ENCODE results near the gene STAU1.
"Not testable (repeated sequence)": the region's sequence is repeated elsewhere in the genome, so short reads cannot be mapped to it uniquely, and the experiment has no call there.

STAU1 gene

GRCh38 chr20:49184691-49185070 lies 3.5 kb downstream of the STAU1 start:
- Histone ChIP-seq H3K27ac (ENCODE audit: low read depth in 2 of 2, low read length in 2 of 2) (no peak overlapping the region), H3K9ac (ENCODE audit: low read depth in 1 of 2, low read length in 2 of 2) (no peak overlapping the region), H3K9me3 (ENCODE audit: control insufficient read depth in 2 of 2, low read length in 2 of 2) (no peaks in the 10 kb centered on the region), H3K27me3 (ENCODE audit: control insufficient read depth in 2 of 2, insufficient read depth in 2 of 2, low read length in 2 of 2) (no peaks in the 10 kb centered on the region), H3K4me1 (ENCODE audit: control insufficient read depth in 2 of 2, insufficient read depth in 2 of 2, low read length in 2 of 2) (peaks cover 10 to 19% of the 10 kb centered on the region in 2 donors), H3K4me3 (ENCODE audit: low read length in 2 of 2) (no peak overlapping the region), H3K36me3 (ENCODE audit: control insufficient read depth in 2 of 2, insufficient read depth in 2 of 2, low read length in 2 of 2) (no peaks in the 10 kb centered on the region)

GRCh38 chr20:49184084-49184501 lies 4.0 kb downstream of the STAU1 start:
- H3K27me3 ChIP-seq (ENCODE audit: control insufficient read depth in 2 of 2, insufficient read depth in 2 of 2, low read length in 2 of 2); H3K4me3 ChIP-seq (ENCODE audit: low read length in 2 of 2); H3K9ac ChIP-seq (ENCODE audit: low read depth in 1 of 2, low read length in 2 of 2); H3K9me3 ChIP-seq (ENCODE audit: control insufficient read depth in 2 of 2, low read length in 2 of 2); H3K27ac ChIP-seq (ENCODE audit: low read depth in 2 of 2, low read length in 2 of 2); H3K36me3 ChIP-seq (ENCODE audit: control insufficient read depth in 2 of 2, insufficient read depth in 2 of 2, low read length in 2 of 2): not testable (repeated sequence)
- H3K4me1 ChIP-seq (ENCODE audit: control insufficient read depth in 2 of 2, insufficient read depth in 2 of 2, low read length in 2 of 2), result peaks cover 14 to 20% of the 10 kb centered on the region in 2 donors

DNA sequence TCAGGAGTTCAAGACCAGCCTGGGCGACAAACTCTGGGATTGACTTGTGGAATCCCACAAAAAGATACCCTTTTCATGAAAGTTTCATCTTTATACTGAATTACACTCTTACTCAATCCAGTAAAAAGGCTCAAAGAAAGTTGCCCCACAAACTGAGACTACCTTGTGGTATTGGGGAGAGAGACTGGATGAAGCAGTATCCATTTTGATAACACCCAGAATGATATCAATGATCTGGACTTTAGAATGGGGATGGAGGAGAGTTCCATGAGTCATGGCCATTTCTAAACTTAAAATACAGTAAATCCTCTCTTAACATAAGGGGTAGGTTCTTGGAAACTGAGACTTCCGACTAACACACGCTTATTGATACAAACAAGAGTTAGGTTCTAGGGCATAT lies 4.7 kb downstream of the STAU1 start:
- peaks cover 14 to 18% of the 10 kb centered on the region in 2 donors for H3K4me1 ChIP-seq (ENCODE audit: control insufficient read depth in 2 of 2, insufficient read depth in 2 of 2, low read length in 2 of 2)
- H3K9ac ChIP-seq (ENCODE audit: low read depth in 1 of 2, low read length in 2 of 2), result no peak overlapping the region
- H3K27me3 ChIP-seq (ENCODE audit: control insufficient read depth in 2 of 2, insufficient read depth in 2 of 2, low read length in 2 of 2), result no peaks in the 10 kb centered on the region
- no peak overlapping the region for H3K27ac ChIP-seq (ENCODE audit: low read depth in 2 of 2, low read length in 2 of 2)
- no peak overlapping the region for H3K4me3 ChIP-seq (ENCODE audit: low read length in 2 of 2)
- H3K9me3 ChIP-seq (ENCODE audit: control insufficient read depth in 2 of 2, low read length in 2 of 2), result no peaks in the 10 kb centered on the region
- no peaks in the 10 kb centered on the region for H3K36me3 ChIP-seq (ENCODE audit: control insufficient read depth in 2 of 2, insufficient read depth in 2 of 2, low read length in 2 of 2)

- H3K36me3 ChIP-seq (ENCODE audit: control insufficient read depth in 2 of 2, insufficient read depth in 2 of 2, low read length in 2 of 2), result peaks cover 0 to 4% of the 10 kb centered on the region in 2 donors
- no peaks in the 10 kb centered on the region for H3K27me3 ChIP-seq (ENCODE audit: control insufficient read depth in 2 of 2, insufficient read depth in 2 of 2, low read length in 2 of 2)
- no peak overlapping the region for H3K9ac ChIP-seq (ENCODE audit: low read depth in 1 of 2, low read length in 2 of 2)
- no peak overlapping the region for H3K27ac ChIP-seq (ENCODE audit: low read depth in 2 of 2, low read length in 2 of 2)
- H3K4me1 ChIP-seq (ENCODE audit: control insufficient read depth in 2 of 2, insufficient read depth in 2 of 2, low read length in 2 of 2), result peaks cover 9 to 13% of the 10 kb centered on the region in 2 donors
- no peaks in the 10 kb centered on the region for H3K9me3 ChIP-seq (ENCODE audit: control insufficient read depth in 2 of 2, low read length in 2 of 2)
- H3K4me3 ChIP-seq (ENCODE audit: low read length in 2 of 2), result no peak overlapping the region
Measured at GRCh38 chr20:49181265-49181877, 6.8 kb downstream of the STAU1 start.

DNA sequence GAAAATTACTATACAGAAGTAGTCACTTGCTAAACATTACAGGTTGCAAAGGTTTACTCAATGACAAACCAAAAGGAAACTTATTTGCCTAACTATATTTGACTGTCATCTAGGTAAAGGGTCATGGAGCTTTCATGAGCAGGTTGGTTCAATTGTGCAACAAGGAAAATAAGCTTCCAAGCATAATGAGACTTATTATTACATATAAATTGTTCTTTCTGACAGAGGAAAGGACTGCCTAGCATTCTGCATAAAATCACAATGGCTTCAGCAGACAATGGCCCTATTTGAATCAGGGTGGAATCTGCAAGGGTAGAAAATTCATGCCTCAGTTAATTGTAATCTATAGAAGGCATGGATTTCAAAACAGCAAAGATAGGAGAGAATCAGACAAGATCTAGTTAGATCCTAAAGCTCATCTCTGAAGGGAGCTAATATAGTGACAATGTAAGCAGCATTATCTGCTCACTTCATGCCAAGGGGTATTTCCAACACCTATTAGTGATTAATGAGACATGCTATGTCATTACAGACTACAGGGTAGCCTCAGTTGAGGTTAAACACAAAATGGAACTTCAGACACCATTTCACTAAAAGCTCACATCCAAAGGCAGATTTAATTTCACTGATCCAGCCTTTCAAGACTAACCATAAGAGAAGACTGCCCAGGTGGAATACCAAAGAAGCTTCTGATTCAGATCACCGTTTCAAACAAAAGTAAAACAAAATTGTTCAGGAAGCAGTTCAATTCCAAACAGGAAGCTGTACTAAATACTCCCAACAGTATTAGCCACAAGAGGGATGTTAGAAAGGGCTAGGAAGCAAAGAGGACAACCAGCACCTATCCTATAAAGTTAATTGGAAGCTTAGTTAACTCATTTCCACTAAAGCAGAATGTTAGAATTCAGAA lies 8.5 kb downstream of the STAU1 start:
- H3K9ac ChIP-seq (ENCODE audit: low read depth in 1 of 2, low read length in 2 of 2), result no peak overlapping the region
- no peaks in the 10 kb centered on the region for H3K9me3 ChIP-seq (ENCODE audit: control insufficient read depth in 2 of 2, low read length in 2 of 2)
- H3K27ac ChIP-seq (ENCODE audit: low read depth in 2 of 2, low read length in 2 of 2), result peak overlapping the region in 1 of 2 donors; percentile 35
- H3K4me1 ChIP-seq (ENCODE audit: control insufficient read depth in 2 of 2, insufficient read depth in 2 of 2, low read length in 2 of 2), result peaks cover 4 to 7% of the 10 kb centered on the region in 2 donors
- no peaks in the 10 kb centered on the region for H3K27me3 ChIP-seq (ENCODE audit: control insufficient read depth in 2 of 2, insufficient read depth in 2 of 2, low read length in 2 of 2)
- no peak overlapping the region for H3K4me3 ChIP-seq (ENCODE audit: low read length in 2 of 2)
- peaks cover 0 to 4% of the 10 kb centered on the region in 2 donors for H3K36me3 ChIP-seq (ENCODE audit: control insufficient read depth in 2 of 2, insufficient read depth in 2 of 2, low read length in 2 of 2)

DNA sequence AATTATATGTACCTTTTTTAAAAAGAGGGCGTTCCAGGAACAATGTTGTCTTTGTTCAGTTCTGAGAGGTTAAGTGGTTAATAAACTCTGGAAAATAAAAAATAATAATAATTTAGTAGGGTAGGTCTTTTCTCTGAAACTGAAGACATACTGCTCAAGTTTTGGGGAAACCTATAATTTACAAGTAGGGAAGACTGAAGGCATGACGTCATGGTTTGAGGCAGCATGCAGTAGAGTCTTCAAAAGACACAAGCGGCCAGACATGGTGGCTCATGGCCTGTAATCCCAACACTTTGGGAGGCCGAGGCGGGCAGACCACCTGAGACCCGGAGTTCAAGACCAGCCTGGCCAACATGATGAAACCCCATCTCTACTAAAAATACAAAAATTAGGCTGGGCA lies 14.0 kb downstream of the STAU1 start:
- Histone ChIP-seq H3K4me1 (ENCODE audit: control insufficient read depth in 2 of 2, insufficient read depth in 2 of 2, low read length in 2 of 2) (no peaks in the 10 kb centered on the region), H3K9me3 (ENCODE audit: control insufficient read depth in 2 of 2, low read length in 2 of 2) (no peaks in the 10 kb centered on the region), H3K36me3 (ENCODE audit: control insufficient read depth in 2 of 2, insufficient read depth in 2 of 2, low read length in 2 of 2) (peaks cover 10 to 13% of the 10 kb centered on the region in 2 donors), H3K27me3 (ENCODE audit: control insufficient read depth in 2 of 2, insufficient read depth in 2 of 2, low read length in 2 of 2) (no peaks in the 10 kb centered on the region), H3K4me3 (ENCODE audit: low read length in 2 of 2) (no peak overlapping the region), H3K27ac (ENCODE audit: low read depth in 2 of 2, low read length in 2 of 2) (no peak overlapping the region), H3K9ac (ENCODE audit: low read depth in 1 of 2, low read length in 2 of 2) (no peak overlapping the region)

DNA sequence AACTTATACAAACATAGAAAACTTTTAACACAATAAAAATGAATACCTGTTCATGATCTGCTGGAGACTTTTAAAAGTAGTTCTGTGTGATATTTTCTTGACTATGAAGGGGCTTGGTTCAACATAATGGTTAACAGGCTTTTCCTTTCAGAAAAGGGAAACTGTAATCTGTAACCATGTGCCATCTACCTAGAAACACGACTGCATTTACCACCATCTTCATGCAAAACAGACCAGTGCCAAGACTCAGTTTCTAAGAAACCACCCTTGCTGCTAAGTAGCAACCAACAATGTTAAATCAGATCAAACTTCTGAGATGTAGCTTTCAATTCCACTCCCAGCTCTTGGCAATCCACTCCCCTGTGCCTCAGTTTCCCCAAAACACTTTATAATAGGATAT lies 15.7 kb downstream of the STAU1 start:
- no peak overlapping the region for H3K9ac ChIP-seq (ENCODE audit: low read depth in 1 of 2, low read length in 2 of 2)
- no peaks in the 10 kb centered on the region for H3K9me3 ChIP-seq (ENCODE audit: control insufficient read depth in 2 of 2, low read length in 2 of 2)
- peaks cover 2 to 3% of the 10 kb centered on the region in 2 donors for H3K4me1 ChIP-seq (ENCODE audit: control insufficient read depth in 2 of 2, insufficient read depth in 2 of 2, low read length in 2 of 2)
- H3K27me3 ChIP-seq (ENCODE audit: control insufficient read depth in 2 of 2, insufficient read depth in 2 of 2, low read length in 2 of 2), result no peaks in the 10 kb centered on the region
- H3K36me3 ChIP-seq (ENCODE audit: control insufficient read depth in 2 of 2, insufficient read depth in 2 of 2, low read length in 2 of 2), result peaks cover 6 to 13% of the 10 kb centered on the region in 2 donors
- H3K4me3 ChIP-seq (ENCODE audit: low read length in 2 of 2), result no peak overlapping the region
- H3K27ac ChIP-seq (ENCODE audit: low read depth in 2 of 2, low read length in 2 of 2), result no peak overlapping the region

- Histone ChIP-seq H3K36me3 (ENCODE audit: control insufficient read depth in 2 of 2, insufficient read depth in 2 of 2, low read length in 2 of 2) (peaks cover 6 to 13% of the 10 kb centered on the region in 2 donors), H3K9ac (ENCODE audit: low read depth in 1 of 2, low read length in 2 of 2) (no peak overlapping the region), H3K4me1 (ENCODE audit: control insufficient read depth in 2 of 2, insufficient read depth in 2 of 2, low read length in 2 of 2) (peaks cover 2 to 3% of the 10 kb centered on the region in 2 donors), H3K9me3 (ENCODE audit: control insufficient read depth in 2 of 2, low read length in 2 of 2) (no peaks in the 10 kb centered on the region), H3K27me3 (ENCODE audit: control insufficient read depth in 2 of 2, insufficient read depth in 2 of 2, low read length in 2 of 2) (no peaks in the 10 kb centered on the region), H3K27ac (ENCODE audit: low read depth in 2 of 2, low read length in 2 of 2) (no peak overlapping the region), H3K4me3 (ENCODE audit: low read length in 2 of 2) (no peak overlapping the region)
Measured at GRCh38 chr20:49171909-49172308, 16.2 kb downstream of the STAU1 start.

DNA sequence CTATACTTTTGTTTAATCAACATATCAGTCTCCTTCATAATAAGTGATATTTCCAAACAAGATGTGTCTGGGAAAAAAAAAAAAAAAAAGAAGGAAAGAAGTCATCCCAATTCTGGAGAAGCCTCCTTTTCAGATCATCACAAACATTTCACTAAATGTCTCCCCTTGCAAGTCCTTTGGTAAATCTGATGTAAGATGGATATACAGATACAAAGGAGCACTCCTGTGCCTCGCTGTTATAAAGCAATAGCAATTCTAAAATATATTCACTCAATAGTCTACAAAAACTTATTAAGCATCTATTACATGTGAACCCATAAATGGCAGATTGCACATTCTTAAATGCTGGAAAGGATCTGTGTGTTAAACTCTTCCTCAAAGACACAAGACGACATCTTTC lies 17.4 kb downstream of the STAU1 start:
- Histone ChIP-seq H3K4me1 (ENCODE audit: control insufficient read depth in 2 of 2, insufficient read depth in 2 of 2, low read length in 2 of 2) (peaks cover 2 to 3% of the 10 kb centered on the region in 2 donors), H3K9ac (ENCODE audit: low read depth in 1 of 2, low read length in 2 of 2) (no peak overlapping the region), H3K27me3 (ENCODE audit: control insufficient read depth in 2 of 2, insufficient read depth in 2 of 2, low read length in 2 of 2) (no peaks in the 10 kb centered on the region), H3K27ac (ENCODE audit: low read depth in 2 of 2, low read length in 2 of 2) (no peak overlapping the region), H3K4me3 (ENCODE audit: low read length in 2 of 2) (no peak overlapping the region), H3K9me3 (ENCODE audit: control insufficient read depth in 2 of 2, low read length in 2 of 2) (no peaks in the 10 kb centered on the region), H3K36me3 (ENCODE audit: control insufficient read depth in 2 of 2, insufficient read depth in 2 of 2, low read length in 2 of 2) (peaks cover 6 to 13% of the 10 kb centered on the region in 2 donors)

DNA sequence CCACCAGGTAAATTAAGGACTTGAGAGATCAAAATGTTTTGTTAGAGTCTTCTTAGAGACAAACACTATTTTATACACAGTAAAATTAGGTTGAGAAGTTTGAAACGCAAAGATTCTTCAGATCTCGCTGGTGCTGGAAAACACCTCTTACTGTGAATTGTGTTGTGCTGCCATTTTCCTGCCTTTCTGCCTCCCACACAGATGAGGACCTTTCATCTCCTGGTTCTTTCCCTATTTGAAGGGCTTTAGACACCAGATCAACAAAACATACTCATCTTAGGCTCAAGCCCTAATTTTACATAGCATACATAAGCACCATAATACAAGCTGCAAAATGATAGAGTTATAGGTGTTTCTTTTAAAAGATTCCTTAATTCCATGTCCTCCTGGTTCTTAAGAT lies 18.6 kb downstream of the STAU1 start:
- no peak overlapping the region for H3K9ac ChIP-seq (ENCODE audit: low read depth in 1 of 2, low read length in 2 of 2)
- no peaks in the 10 kb centered on the region for H3K9me3 ChIP-seq (ENCODE audit: control insufficient read depth in 2 of 2, low read length in 2 of 2)
- peaks cover 6 to 13% of the 10 kb centered on the region in 2 donors for H3K36me3 ChIP-seq (ENCODE audit: control insufficient read depth in 2 of 2, insufficient read depth in 2 of 2, low read length in 2 of 2)
- H3K27me3 ChIP-seq (ENCODE audit: control insufficient read depth in 2 of 2, insufficient read depth in 2 of 2, low read length in 2 of 2), result no peaks in the 10 kb centered on the region
- H3K4me1 ChIP-seq (ENCODE audit: control insufficient read depth in 2 of 2, insufficient read depth in 2 of 2, low read length in 2 of 2), result peaks cover 2 to 3% of the 10 kb centered on the region in 2 donors
- no peak overlapping the region for H3K4me3 ChIP-seq (ENCODE audit: low read length in 2 of 2)
- H3K27ac ChIP-seq (ENCODE audit: low read depth in 2 of 2, low read length in 2 of 2), result no peak overlapping the region
